Fibroblast of skin of back (primary cell): ENCODE results near the gene MT1X.
"Not testable (repeated sequence)": the region's sequence is repeated elsewhere in the genome, so short reads cannot be mapped to it uniquely, and the experiment has no call there.

ENCODE experiments used
- DNase-seq: peaks from one replicate; pipeline ENCODE4 v3.0.0-alpha.2; 2013

MT1X gene

GRCh38 chr16:56657555-56658326, 24.5 kb upstream of the MT1X start, which contains the start of gene MT1F:
MT1F (plus strand) TSS chr16:56657959; CDS start chr16:56658059, 100 bp downstream.
- peak; percentile 31 for DNase-seq

DNA sequence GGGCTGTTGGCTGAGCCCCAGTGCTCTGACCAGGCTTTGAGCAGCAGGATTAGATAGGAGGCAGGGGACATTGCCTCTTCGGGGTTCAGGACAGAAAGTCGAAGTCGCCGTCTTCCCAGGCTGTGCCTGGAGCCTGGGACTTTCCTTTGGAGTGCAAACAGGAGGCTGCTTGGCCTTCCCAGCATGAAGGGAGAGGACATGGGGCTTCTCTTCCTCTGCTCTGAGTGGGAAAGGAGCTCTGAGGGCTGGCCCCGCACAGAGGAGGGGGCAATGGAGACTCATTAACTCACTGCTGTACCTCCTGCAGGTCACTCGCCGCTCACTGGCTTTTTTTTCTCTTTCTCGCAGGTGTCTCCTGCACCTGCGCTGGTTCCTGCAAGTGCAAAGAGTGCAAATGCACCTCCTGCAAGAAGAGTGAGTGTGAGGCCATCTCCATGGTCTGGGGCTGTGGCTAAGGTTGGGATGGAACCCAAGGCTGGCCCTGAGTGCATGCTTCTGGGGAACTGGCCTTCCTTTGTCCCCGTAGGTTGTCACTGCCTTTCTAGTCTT, 23.9 kb upstream of the MT1X start:
- DNase-seq: no peak

DNA sequence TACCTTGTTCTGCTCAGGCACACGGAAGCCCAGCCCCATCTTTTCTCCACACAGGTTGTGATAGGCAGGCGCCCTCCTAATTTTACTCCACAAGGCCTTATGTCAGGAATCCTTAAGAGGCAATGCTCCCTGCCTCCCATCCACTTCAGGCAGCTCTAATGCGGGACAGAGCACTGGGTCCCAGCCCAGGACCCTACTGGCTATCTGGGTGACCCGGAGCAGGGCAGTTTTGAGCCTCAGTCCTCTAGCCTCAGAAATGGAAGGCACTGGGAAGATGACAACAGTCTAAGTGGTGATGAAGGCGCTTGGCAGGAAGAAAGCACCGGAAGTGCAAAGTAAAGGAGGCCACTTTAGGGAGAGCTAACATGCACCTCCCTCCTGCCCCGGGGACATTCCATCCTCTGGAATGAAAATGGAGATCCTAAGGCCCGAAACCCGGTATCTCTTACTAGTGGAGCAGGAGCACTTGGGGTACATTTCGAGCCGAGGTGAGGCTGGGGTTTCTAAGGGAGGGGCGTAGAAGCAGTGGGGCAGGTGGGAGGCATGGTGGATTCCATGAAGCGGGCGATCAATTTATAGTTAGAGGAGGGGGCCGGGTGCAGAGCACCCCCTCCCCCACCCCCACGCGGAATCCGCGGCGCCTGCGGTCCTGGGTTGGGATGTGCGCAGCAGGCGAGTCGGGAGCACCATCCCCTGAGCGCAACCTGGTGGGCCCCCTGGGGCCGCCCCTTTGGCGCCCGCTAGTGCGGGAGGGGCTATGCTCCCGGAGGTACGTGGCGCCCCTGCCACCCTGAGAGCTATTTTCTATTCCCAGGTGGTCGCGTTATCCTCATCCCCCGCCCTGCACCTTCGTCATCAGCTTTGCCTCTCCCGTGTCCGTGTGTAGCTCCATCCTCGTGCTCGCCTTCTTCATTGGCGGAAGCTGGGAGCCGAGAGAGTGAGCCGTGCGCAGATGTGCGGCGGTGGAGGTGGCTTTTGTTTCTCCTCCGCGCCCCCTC, 19.6 kb upstream of the MT1X start:
- DNase-seq: no peak

DNA sequence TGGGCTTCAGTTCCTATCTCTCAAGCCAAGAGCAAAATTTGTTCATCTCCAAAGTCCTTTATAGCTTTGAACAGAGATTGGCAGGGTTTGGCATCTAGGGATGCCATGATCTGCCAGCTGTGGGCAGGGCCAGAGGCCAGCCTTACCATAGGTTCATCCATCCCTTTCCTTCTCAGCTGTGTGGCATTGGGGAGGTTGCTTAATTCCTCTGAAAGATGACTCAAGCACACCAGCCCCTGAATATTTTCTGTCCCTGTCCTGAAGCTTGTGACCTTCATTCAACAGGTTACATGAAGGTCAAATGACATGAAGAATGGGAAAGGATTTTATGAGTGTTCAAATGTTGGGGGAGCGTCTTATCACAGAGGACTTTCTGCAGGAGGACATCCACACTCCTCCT, 17.8 kb upstream of the MT1X start:
- no peak for DNase-seq

DNA sequence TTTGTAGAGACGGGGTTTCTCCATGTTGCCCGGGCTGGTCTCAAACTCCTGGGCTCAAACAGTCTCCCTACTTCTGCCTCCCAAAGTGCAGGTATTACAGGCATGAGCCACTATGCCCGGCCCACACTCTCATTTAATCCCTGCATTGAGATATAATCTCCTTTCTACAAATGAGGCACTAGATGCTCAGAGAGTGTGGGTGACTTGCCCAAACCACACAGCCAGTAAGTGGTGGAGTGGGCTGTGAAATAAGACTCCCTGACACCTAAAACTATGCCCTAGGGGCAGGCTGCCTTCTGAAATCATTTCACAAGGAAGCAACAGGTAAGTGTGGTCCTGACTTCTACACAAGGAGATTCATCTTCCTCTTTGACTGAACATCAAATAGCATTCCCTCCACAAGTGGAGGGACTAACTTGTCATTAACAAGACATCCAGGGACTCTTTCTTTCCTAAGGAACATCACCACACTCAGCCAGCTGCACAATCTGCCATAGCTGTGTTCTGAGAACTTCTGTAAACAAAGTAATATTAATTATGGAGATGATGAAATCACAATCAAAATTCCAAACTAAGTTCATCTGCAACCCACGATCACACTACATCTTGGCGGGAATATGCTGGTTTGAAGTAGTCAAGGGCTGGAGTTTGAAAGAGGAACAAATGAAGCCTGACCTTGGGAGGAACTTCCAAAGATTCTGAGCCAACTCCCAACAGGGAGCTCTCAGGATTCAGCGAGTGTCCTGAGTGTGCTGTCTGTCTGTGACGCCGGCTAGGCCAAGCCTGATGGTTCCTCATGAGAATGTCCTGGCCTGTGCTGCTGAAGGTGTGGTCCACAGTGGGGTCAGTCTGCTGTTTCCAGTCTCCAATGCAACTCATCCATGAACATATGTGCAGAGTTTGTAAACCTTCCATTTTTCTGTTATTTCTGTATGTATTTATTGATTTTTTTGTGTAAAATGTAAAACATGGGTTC, 16.7 kb upstream of the MT1X start:
- not testable (repeated sequence) for DNase-seq

GRCh38 chr16:56667581-56668571, 14.4 kb upstream of the MT1X start, which contains the start of gene MT1G:
MT1G (minus strand) TSS chr16:56668065; CDS start chr16:56667993, 72 bp downstream.
- peak; percentile 23 for DNase-seq

GRCh38 chr16:56669005-56669839, 13.0 kb upstream of the MT1X start, which contains the start of gene MT1H:
MT1H (plus strand) TSS chr16:56669814; CDS start chr16:56669885, 71 bp downstream.
- no peak for DNase-seq

GRCh38 chr16:56669840-56670619, 12.2 kb upstream of the MT1X start:
- DNase-seq: no peak

- no peak for DNase-seq
Measured at GRCh38 chr16:56670620-56670934, 11.7 kb upstream of the MT1X start.

GRCh38 chr16:56671691-56672090, 10.6 kb upstream of the MT1X start:
- not testable (repeated sequence) for DNase-seq

GRCh38 chr16:56672171-56672570, 10.1 kb upstream of the MT1X start:
- DNase-seq: not testable (repeated sequence)

DNA sequence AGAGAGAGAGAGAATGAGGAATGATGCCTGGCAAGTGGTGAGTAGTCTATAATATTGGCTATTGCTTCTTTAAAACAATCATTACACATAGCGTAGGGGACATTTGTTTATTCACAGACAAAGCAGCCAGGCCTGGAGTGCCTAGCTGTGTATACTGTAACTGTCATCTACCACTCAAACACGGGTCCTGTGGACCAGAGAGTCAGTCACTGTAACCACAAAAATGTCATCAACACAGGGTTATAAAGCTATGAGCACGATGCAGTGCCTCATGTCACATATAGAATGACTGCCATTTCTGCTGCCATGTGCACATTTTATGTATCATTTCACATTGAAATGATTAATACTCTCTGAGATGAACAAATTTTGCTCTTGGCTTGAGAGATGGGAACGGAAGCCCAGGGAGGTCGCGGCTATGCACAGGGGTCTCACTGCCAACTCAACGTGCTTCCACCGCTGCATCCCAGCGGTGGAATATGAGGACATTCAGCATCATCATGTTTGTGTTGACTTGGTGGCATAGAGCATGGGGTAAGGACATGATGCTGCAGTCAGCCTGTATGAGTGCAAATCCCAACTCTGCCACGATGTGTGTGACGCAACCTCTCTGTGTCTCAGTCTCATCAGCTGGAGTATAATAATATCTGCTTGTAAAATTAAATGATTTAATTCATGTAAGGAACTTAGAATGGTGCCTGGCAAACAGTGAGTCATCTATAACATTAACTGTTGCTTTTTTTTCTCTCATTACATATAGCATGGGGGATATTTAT, 9.3 kb upstream of the MT1X start:
- peak; percentile 23 for DNase-seq

GRCh38 chr16:56673921-56674320, 8.3 kb upstream of the MT1X start:
- peak; percentile 26 for DNase-seq

DNA sequence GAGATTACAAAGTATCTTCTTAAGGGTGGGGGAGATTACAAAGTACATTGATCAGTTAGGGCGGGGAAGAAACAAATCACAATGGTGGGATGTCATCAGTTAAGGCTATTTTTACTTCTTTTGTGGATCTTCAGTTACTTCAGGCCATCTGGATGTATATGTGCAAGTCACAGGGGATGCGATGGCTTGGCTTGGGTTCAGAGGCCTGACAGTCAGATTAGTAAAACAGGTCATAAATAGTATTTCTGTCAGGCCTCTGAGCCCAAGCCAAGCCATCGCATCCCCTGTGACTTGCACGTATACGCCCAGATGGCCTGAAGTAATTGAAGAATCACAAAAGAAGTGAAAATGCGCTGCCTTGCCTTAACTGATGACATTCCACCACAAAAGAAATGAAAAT, 7.7 kb upstream of the MT1X start:
- DNase-seq: not testable (repeated sequence)

- no peak for DNase-seq
Measured at GRCh38 chr16:56675685-56676210, 6.5 kb upstream of the MT1X start.

DNA sequence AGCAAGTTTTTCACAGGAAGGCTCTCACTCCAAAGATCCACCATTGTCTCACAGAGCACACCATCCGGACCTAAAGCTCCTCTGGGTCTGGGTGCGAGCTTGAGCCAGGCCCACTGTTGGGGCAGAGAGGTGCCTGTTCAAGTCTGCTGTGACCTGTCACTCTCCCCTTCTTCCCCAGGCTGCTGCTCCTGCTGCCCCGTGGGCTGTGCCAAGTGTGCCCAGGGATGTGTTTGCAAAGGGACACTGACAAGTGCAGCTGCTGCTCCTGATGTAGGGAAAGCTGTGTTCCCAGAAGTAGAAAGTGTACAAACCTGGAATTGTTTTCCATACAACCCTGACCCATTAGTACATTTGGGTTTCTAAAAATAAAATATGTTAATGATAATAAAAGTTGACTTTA, 4.8 kb upstream of the MT1X start:
- no peak for DNase-seq

DNA sequence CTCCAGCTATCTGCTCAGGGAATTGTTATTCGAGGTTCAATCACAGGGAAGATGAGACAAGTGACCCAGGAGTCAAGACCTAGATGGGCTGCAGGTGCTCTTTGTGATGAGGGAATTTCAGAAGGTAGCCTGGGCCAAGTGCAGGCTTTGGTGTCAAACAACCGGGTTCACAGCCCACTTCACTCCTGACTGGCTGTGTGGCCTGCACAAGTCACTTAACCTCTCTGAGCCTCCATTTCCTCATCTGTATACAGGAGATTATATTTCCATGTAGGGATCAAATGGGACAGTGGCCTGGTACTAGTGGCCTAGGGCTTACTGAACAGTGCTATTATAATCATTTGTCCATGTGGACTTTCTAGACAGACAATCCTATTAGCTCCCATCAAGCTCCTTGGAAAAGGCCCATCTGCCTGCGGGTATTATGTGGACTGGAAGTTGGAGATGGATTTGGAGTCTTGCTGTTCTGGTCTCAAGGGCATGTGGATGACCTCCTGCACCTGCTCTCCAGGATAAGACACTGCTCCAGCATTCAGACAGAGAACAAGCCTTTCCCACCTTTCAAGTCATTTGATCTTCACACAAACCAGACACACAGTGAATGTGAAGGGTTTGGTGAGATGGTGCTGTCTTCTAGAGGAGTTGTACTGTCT, 3.1 kb upstream of the MT1X start:
- DNase-seq: no peak
